AG10803 (cell line): ENCODE data around the gene ZNF606.

Source experiments
- DNase-seq: peaks from one replicate; pipeline ENCODE4 v3.0.0; 2010; ENCODE audit warnings: low read depth
- H3K4me3 ChIP-seq: 2 replicates; pipeline ENCODE4 v1.5.1; 2011; ENCODE audit warnings: mild to moderate bottlenecking, low read length, control low read depth
- CTCF ChIP-seq: conservative IDR thresholded peaks from 2 replicates; pipeline ENCODE4 v1.5.1; 2011; ENCODE audit warnings: mild to moderate bottlenecking, low read length, control low read depth, inconsistent platforms

The ZNF606 gene

GRCh38 chr19:57992841-57993240 is 9.8 kb downstream of the ZNF606 start:
- TF ChIP-seq CTCF: no peak

GRCh38 chr19:57978586-57979289 is 23.9 kb downstream of the ZNF606 start:
- no peak for DNase-seq

More at GRCh38 chr19:57992841-57993240, 9.8 kb downstream of the ZNF606 start:
- DNase-seq: no peak
- no peak overlapping the region for H3K4me3 ChIP-seq

GRCh38 chr19:57974434-57974833 is 28.2 kb downstream of the ZNF606 start, which contains the start of gene C19orf18:
Gene C19orf18 (minus strand): TSS chr19:57974534. CDS start chr19:57974432, 102 bp downstream.
- no peak for DNase-seq
- no peak within 1 kb of the TSS for H3K4me3 ChIP-seq
- TF ChIP-seq CTCF: no peak

More at GRCh38 chr19:57978586-57979289, 23.9 kb downstream of the ZNF606 start:
- no peak overlapping the region for H3K4me3 ChIP-seq
- TF ChIP-seq CTCF: no peak

GRCh38 chr19:57964761-57965160 is 37.9 kb downstream of the ZNF606 start:
- no peak overlapping the region for H3K4me3 ChIP-seq
- no peak for TF ChIP-seq CTCF
- DNase-seq: no peak

- TF ChIP-seq CTCF: no peak
- DNase-seq: no peak
- H3K4me3 ChIP-seq: no peak overlapping the region
Measured at GRCh38 chr19:57961785-57962184, 40.8 kb downstream of the ZNF606 start.

- no peak overlapping the region for H3K4me3 ChIP-seq
- no peak for DNase-seq
- no peak for TF ChIP-seq CTCF
Measured at GRCh38 chr19:57954996-57955395, 47.6 kb downstream of the ZNF606 start.

- H3K4me3 ChIP-seq: no peak overlapping the region
- TF ChIP-seq CTCF: no peak
- DNase-seq: no peak
Measured at GRCh38 chr19:57949702-57950101, 52.9 kb downstream of the ZNF606 start.
